Prostate gland (tissue), 2 donors: ENCODE data around the gene SHROOM2.

Experiments used
- POLR2A ChIP-seq: fragments of 450-650 bp; IDR thresholded peaks from one replicate; pipeline ENCODE4 v1.6.1; 2016; ENCODE audit warnings: antibody characterized with exemption, mild to moderate bottlenecking
- POLR2AphosphoS5 ChIP-seq: sonication (generic); formaldehyde crosslinking; IDR thresholded peaks from one replicate; pipeline ENCODE4 v1.6.1; 2017; ENCODE audit warnings: antibody characterized with exemption
- TF ChIP-seq, protein P1 (sequence below), 4 experiments: fragments of 200-600 bp in 2 of 4; fragments of 450-650 bp in 2 of 4; sonication (generic) in 2 of 4; IDR thresholded peaks; 1 replicate in 3 of 4; 2 replicates in 1 of 4; pipeline ENCODE4 v1.5.1; 2016 to 2019; ENCODE audit warnings: antibody characterized with exemption in 4 of 4, mild to moderate bottlenecking in 2 of 4, moderate library complexity in 2 of 4

GRCh38 chrX:9948406-9948805 lies 162.2 kb downstream of the SHROOM2 start:
- TF ChIP-seq, protein P1, sequence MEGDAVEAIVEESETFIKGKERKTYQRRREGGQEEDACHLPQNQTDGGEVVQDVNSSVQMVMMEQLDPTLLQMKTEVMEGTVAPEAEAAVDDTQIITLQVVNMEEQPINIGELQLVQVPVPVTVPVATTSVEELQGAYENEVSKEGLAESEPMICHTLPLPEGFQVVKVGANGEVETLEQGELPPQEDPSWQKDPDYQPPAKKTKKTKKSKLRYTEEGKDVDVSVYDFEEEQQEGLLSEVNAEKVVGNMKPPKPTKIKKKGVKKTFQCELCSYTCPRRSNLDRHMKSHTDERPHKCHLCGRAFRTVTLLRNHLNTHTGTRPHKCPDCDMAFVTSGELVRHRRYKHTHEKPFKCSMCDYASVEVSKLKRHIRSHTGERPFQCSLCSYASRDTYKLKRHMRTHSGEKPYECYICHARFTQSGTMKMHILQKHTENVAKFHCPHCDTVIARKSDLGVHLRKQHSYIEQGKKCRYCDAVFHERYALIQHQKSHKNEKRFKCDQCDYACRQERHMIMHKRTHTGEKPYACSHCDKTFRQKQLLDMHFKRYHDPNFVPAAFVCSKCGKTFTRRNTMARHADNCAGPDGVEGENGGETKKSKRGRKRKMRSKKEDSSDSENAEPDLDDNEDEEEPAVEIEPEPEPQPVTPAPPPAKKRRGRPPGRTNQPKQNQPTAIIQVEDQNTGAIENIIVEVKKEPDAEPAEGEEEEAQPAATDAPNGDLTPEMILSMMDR (IDR thresholded peaks at IDR 0.05), result no peak
- TF ChIP-seq POLR2A, result no peak
- no peak for TF ChIP-seq POLR2AphosphoS5
